GM19240 (cell line): ENCODE data around the gene XPO4.
"Not testable (repeated sequence)": the region's sequence is repeated elsewhere in the genome, so short reads cannot be mapped to it uniquely, and the experiment has no call there.

Experiments used
- DNase-seq: peaks from one replicate; pipeline ENCODE4 v3.0.0; 2011; ENCODE audit warnings: low spot score; ENCODE audit not compliant: insufficient read length

Gene XPO4

DNA sequence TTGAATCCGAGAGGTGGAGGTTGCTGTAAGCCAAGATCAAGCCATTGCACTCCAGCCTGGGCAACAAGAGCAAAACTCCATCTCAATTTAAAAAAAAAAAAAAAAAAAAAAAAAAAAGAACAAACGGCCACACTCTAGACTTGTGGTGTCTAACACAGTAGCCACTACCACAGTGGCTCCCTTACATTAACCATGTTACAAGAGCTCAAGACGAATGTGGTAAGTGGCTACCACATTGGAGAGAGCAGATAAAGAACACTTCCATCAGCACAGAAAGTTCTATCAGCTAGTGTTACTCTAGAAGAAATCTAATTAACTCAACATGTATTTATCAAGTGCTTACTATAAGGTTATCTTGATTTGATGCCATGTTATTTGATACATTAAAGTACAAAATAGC, 11.5 kb downstream of the XPO4 start:
- DNase-seq, result no peak

DNA sequence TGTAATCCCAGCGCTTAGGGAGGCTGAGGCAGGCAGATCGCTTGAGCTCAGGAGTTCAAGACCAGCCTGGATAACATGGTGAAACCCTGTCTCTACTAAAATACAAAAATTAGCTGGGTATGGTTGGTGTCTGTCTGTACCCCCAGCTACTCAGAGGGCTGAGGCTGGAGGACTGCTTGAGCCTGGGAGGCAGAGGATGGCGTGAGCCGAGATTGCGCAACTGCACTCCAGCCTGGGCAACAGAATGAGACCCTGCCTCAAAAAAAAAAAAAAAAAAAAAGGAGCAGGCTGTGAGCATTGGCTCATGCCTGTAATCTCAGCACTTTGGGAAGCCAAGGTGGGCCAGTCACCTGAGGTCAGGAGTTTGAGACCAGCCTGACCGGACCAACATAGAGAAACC, 12.0 kb downstream of the XPO4 start:
- DNase-seq, result not testable (repeated sequence)

DNA sequence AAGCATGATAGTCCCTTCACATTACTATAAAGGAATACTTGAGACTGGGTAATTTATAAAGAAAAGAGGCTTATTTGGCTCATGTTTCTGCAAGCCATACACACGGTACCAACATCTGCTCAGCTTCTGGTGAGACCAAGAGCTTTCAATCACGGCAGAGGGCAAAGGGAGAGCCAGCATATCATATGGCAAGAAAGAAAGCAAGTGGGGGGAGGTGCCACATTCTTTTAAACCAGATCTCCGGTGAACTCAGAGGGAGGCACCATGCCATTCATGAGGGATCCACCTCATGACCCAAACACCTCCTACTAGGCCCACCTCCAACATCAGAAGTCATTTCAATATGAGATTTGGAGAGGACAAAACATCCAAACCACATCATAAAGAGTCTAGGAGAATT, 20.3 kb downstream of the XPO4 start:
- DNase-seq, result no peak

DNA sequence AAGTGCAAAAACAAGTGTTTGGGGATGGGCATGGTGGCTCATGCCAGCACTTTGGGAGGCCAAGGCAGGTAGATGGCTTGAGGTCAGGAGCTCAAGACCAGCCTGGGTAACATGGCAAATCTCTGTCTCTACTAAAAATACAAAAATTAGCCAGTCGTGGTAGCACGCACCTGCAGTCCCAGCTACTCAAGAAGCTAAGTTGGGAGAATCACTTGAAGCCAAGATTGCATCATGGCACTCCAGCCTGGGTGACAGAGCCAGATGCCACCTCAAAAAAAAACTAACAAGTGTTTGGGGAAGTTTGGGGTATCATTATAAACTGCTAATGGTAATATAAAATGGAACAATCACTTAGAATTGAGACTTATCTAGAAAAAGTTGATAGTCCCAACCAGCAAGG, 24.6 kb downstream of the XPO4 start:
- DNase-seq, result no peak

DNA sequence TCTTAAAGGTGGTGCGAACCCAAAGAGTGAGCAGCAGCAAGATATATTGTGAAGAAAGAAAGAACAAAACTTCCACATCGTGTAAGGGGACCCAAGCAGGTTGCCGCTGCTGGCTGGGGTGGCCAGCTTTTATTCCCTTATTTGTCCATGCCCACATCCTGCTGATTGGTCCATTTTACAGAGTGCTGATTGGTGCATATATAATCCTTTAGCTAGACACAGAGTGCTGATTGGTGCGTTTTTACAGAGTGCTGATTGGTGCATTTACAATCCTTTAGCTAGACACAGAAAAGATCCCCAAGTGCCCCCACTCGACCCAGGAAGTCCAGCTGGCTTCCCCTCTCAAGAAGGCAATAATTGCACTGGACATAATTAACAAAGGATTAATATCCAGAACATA, 25.7 kb downstream of the XPO4 start:
- not testable (repeated sequence) for DNase-seq

DNA sequence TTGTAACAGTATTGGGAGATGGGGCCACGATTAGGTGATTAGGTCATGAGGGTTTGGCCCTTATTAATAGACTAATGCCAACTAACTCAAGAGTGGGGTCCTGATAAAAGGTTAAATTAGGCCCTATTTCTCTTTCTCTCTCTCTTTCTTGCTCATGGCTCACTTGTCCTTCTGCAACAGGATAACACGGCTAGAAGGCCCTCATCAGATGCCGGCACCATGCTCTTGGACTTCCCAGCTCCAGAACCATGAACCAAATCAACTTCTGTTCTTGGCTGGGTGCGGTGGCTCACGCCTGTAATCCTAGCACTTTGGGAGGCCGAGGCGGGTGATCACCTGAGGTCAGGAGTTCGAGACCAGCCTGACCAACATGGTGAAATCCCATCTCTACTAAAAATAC, 28.1 kb downstream of the XPO4 start:
- not testable (repeated sequence) for DNase-seq

DNA sequence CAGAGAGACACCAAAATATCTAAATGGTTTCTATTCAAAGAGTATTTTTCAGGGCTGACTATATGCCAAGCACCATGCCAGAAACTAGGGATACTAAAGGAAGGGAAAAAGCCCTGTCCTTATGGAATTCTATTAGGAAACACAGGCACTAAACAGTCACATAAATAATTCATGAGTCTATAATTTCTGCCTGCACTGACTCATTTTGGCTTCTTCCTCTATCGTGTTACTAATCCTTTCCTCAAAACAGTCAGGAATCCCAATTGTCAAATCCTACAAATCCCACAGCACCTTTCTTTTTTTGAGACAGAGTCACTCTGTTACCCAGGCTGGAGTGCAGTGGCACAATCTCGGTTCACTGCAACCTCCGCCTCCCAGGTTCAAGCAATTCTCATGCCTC, 29.2 kb downstream of the XPO4 start:
- DNase-seq, result no peak

DNA sequence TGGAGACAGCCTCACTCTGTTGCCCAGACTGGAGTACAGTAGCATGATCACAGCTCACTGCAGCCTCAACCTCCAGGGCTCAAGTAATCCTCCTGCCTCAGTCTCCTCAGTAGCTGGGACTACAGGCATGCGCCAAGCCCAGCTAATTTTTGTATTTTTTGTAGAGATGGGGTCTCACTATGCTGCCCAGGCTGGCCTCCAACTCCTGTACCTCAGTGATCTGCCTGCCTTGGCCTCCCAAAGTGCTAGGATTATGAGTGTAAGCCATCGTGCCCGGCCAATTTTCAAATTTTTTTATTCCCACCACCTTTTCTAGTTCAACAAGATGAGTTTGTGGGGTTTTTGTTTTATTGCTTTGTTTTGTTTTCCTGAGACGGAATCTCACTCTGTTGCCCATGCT, 31.7 kb downstream of the XPO4 start:
- DNase-seq, result no peak

DNA sequence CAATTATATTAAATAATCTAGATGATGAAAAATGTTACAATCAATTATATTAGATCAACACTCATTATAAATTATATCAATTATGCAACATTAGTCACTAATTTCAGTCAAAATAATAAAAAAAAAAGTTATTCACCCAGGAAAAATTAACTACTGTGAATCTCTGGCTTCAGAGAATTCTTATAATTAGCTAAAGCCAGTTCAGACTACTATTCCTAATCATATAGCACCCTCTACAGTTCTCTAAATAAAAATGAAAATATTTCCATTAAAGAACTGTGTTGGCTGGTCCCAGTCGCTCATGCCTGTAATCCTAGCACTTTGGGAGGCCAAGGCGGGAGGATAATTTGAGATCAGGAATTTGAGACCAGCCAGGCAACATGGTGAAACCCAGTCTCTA, 33.0 kb downstream of the XPO4 start:
- no peak for DNase-seq

DNA sequence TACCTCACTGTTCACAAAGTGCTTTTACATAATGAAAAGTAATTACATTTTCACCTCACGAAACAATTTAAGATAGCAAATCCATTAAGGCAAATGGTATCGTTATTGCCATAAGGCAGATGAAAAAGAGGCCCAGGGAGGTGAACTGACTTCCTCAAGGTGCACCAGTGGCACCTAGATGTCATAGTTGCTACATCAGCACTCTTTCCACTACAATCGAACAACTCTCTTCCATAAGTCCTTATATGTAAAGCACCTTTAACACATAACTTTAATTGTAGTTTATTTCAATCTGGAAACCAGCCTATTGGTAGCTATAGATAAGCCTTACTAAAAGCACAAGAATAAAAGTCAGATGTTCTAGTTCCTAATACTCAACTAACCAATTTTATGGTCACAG, 35.1 kb downstream of the XPO4 start:
- no peak for DNase-seq

DNA sequence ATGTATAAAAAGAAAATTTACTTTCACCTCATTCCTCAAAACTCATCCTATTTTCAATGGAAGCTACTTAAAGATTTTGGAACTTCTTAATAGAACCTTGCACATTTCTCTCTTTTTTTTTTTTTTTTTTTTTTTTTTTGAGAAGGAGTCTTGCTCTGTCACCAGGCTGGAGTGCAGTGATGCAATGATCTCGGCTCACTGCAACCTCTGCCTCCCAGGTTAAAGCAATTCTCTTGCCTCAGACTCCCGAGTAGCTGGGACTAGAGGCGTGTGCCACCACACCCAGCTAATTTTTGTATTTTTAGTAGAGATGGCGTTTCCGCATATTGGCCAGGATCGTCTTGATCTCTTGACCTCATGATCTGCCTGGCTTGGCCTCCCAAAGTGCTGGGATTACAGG, 40.9 kb downstream of the XPO4 start:
- not testable (repeated sequence) for DNase-seq

DNA sequence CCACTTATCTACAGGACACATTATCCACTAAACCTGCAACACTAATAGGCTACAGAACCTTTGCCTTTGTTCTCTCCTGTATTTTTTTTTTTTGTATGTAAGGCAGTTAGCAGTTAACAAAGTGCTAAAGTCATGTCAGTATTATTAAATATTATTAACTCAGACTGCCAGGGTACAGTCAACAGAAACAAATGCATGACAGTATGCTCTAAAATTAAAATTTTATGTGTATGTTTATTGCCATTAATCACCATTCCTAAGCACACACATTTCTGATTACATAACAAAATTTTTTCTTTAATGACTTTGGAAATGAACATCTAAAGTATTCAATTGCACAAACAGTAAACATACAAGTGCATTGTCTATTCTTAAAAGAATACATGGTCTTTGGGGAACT, 41.7 kb downstream of the XPO4 start:
- DNase-seq, result no peak

DNA sequence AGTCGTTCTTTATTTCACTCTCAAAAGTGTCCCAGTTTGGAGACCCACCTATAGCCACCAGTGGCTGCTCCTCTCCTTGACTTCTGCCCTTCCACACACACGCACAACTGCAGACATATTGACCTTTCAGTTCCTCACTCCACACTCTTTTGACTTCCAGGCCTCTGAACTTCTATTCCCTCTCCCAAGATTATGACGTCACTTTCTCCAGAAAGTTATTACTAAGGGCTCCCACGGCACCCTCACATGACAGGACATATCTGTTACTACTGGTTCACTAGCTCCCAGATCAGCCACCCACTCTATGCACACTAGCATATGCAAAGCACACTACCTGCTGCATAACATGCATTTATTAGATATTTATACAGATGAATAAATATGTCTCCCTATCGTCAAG, 45.9 kb downstream of the XPO4 start:
- DNase-seq, result no peak

DNA sequence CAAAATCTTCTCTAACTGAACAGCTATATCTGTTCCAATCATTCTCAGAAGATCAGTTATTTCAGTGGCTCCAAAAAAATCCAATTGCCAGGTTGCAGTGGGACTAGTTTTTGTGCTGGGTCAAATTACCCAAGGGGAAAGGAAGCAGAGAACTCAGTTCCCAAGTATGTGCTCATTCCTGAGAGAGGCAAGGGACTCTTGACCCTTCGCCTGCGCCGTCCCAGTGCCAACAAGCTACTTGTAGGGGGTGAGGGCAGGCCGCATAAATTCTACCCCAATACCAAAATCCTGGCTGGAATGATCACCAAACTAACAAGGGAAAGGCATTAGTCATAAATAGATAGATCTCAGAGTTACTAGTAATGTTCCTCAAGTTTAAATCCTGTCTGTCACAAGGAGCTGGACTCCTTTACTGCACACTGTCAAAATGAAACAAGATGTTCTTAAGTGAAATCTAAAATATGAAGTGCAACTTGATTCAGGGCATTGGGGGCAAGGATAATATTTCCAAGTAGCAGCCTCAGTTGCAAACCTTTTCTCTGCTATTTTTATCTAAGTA, 50.6 kb downstream of the XPO4 start:
- DNase-seq, result no peak

DNA sequence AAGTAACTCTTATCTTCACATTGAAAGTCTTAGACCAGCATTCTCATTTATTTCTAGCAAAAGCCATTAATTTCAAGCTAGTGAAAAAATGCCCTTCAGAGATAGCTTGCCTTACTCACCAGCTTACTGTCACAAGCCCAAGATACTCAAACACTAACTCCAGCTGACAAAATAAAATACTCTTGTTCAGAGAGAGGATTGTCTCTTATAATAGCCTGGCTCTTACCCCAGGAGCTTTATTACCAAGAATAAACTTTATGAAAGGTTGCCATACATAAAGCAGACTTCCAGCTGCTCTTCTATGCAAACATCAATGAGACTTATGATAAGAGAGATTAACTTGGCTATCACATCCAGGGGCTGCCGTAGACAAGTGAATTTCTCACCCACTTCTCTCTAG, 53.6 kb downstream of the XPO4 start:
- no peak for DNase-seq

DNA sequence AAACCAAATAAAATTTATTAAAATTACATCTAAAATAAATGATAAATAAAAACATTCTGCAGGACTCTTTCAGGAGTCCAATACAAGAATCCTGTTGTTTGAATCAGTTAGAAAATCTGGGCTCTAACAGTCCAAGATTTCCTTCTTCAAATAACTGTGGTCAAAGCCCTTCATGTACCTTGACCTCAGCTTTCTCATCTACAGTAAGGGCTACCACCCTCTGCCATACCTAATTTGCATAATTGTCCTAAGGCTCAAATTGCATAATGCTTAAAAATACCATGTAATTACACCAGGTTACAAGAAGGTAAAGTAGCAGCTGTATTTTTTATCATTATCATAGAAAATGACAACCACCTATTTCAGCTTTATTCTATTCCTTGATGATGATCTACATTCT, 54.3 kb downstream of the XPO4 start:
- DNase-seq, result no peak

DNA sequence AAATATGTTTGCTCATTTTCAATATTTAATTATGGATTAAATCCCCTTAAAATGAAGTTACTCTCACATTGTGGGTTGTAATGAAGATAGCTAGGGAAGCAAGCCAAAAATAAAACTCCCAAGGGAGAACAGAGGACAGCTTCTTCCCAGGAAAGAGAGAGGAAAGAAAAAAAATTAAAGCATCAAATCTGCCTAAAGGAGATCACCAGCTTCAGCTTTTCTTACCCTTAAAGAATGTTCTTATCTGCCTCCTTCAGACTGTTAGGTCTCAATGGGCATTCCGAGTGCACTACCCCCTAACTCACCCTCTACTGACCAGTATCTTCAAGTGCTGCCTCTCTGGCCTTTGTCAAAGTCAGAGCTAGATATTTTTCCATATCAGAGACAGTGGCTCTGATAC, 55.2 kb downstream of the XPO4 start:
- no peak for DNase-seq

DNA sequence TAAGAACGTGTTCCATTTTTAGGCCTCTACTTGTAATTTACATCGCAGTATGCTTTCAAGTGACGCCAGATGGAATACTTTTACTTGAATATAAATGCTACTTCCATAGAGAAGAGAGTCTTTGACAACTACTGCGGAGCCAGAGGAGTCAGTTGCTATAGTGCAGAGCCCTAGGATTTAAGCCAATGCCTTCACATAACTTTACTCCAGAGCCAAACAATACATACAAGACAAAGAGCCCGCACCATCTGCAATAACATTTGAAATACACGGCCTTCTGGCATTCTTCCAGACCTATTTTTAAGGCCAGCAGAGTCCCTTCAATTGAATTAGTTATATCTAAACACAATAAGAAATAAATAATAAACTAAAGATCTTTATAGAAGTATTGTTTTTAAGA, 59.4 kb downstream of the XPO4 start:
- no peak for DNase-seq

DNA sequence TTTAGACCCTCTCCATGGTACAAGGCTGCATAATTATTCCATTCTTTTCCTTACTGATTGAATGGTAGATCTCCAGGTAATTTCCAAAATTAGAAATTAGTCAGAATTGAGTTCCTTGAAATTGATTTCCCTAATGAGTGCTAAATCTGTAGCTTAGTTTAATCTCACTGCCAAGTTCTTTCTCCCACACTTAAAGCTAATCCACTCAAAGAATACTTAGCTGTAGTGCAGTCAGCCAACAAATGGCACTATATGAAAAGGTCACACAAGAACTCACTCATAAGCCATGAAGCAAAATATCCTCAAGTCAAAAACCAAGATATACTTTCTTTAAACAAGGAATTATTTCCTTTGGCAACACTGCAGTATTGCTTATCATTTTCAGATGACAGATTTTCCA, 62.0 kb downstream of the XPO4 start:
- no peak for DNase-seq

DNA sequence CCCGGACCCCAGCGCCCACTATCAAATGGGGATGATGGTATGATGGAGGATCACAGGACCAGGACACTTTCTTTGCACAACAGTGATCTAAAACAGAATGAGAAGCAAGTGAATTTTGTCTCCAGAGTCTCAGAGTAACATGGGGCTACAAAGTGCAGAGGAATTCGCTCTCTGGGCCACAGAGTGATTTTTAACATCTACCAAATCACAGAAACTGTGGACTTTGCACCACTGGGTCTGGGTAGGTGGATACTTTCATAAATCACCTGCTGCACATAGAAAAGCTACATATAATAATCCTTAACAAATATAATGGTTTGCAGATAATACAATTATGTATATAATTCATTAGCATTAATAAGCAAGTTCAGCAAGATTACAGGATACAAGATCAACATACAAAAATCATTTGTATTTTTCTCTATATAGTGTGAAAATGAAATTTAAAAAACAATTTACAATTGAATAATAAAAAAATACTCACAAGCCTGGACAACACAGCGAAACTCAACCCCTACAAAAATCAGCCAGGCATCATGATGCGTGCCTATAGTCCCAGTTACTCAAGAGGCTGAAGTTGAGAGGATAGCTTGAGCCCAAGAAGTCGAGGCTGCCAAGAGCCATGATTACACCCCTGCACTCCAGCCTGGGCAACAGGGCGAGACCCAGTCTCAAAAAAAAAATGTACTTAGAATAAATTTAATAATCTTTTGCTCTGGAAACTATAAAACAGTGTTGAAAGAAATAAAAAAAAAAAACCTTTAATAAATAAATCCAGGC, 68.5 kb downstream of the XPO4 start:
- no peak for DNase-seq

DNA sequence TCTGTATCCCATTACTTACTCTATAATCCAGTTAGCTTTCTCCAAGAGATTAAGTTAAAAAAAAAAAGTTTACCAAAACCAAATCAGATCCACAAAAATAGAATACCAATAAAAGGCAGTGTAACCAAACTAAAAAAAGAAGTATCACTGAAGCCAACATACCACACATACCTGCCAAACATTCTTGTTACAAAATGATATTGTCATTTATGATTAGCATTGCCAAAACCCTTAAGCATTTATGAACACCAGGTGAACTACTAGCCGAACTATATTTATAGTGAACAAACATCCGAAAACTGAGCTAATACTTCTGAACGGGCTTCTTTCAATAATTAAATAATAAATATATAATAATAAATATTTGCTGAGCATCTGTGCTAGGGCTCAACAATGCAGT, 69.7 kb downstream of the XPO4 start:
- no peak for DNase-seq

DNA sequence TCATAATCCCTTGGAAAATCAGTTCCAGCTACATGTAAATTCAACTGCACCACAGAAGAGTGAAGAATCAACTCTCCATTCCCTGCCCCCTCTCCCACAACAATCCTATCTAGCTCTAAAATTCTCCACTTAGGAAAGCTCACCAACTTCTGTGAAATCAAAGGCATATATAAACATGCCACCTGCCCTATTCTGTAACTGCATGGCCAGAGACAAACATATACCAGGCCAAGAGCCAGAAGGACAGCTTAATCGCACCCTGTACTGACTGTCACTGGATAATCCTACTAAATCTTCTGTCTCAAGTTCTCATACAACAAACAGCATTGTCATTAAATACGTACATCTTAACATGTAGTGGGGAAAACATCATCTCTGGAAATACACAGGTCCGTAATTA, 70.6 kb downstream of the XPO4 start:
- DNase-seq, result no peak

DNA sequence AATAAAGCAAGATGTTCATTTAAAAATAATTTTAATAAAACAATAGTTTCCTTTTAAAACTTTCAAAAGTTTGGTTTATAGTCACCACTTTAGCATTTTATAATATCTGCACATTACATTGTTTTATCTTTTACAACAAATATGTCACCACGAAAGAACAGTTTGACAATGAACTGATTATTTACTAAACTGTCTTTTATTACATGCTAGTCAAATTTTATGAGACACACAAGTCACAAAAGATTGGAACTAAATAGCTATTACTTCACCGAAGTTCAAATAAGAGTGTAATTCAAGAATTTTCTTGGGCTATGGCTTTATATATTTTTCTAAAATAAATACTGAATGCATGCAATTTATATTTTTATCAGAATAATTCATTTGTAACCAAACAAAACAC, 71.3 kb downstream of the XPO4 start:
- DNase-seq, result no peak
